Neural crest cell (in vitro differentiated cells): ENCODE measurements around the gene GUCY1A2. TPM values are rescaled to one million over a fixed set of nuclear protein-coding genes. Genes with fewer than 3 reads are reported as not detected.

Experiments
- DNase-seq: peaks from one replicate; pipeline ENCODE4 v3.0.0; 2021; ENCODE audit warnings: low read depth, mixed read lengths, low spot score
- H3K27ac Mint-ChIP-seq: one replicate; pipeline ENCODE4 v1.8.0; 2021; ENCODE audit warnings: mild to moderate bottlenecking, mixed read lengths; ENCODE audit not compliant: unreplicated experiment
- H3K27me3 Mint-ChIP-seq: 2 replicates; pipeline ENCODE4 v1.8.0; 2021; ENCODE audit warnings: low read depth, mild to moderate bottlenecking, mixed read lengths
- H3K36me3 Mint-ChIP-seq: 2 replicates; pipeline ENCODE4 v1.8.0; 2021; ENCODE audit warnings: low read depth, mild to moderate bottlenecking, mixed read lengths
- H3K4me1 Mint-ChIP-seq: 2 replicates; pipeline ENCODE4 v1.8.0; 2021; ENCODE audit warnings: mixed read lengths
- H3K4me3 Mint-ChIP-seq: one replicate; pipeline ENCODE4 v1.8.0; 2021; ENCODE audit warnings: mild to moderate bottlenecking, mixed read lengths
- H3K9me3 Mint-ChIP-seq: 2 replicates; pipeline ENCODE4 v1.8.0; 2021; ENCODE audit warnings: mixed read lengths
- total RNA-seq: library from RNA; stranded (reverse); gene quantifications from 2 replicates; pipeline ENCODE4 v1.2.1, GENCODE V29; 2021
- TF ChIP-seq, protein P1 (sequence below): fragments of 200-600 bp; sonication (generic); conservative IDR thresholded peaks from 2 replicates; pipeline ENCODE4 v1.5.0; 2021; ENCODE audit warnings: antibody characterized with exemption, mild to moderate bottlenecking

Gene GUCY1A2
- total RNA-seq, 1 donor from 2014 or later, result 4.0 TPM

DNA sequence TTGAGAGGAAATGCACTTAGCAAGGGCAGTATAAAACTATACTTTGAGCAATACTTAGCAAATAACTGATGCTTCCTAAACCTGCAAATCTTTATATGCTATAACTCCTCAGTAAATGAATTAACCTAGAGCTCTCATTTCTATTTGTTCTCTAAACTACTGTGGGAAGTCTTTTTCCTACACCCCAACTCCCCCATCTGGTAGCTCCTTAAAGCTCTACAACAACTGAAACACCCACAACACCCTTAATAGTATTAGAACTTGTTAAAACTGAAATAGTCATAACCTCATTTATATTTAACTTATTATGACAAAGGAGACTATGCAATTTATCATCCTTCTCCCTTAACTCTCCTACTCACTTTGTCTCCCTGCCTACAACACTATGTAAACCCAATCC lies 43.4 kb downstream of the GUCY1A2 start:
- H3K9me3 Mint-ChIP-seq, result no peaks in the 10 kb centered on the region
- no peak overlapping the region for H3K4me3 Mint-ChIP-seq
- H3K36me3 Mint-ChIP-seq, result peaks cover 3% of the 10 kb centered on the region
- no peak overlapping the region for H3K27ac Mint-ChIP-seq
- no peaks in the 10 kb centered on the region for H3K27me3 Mint-ChIP-seq
- no peak for DNase-seq
- TF ChIP-seq, protein P1, sequence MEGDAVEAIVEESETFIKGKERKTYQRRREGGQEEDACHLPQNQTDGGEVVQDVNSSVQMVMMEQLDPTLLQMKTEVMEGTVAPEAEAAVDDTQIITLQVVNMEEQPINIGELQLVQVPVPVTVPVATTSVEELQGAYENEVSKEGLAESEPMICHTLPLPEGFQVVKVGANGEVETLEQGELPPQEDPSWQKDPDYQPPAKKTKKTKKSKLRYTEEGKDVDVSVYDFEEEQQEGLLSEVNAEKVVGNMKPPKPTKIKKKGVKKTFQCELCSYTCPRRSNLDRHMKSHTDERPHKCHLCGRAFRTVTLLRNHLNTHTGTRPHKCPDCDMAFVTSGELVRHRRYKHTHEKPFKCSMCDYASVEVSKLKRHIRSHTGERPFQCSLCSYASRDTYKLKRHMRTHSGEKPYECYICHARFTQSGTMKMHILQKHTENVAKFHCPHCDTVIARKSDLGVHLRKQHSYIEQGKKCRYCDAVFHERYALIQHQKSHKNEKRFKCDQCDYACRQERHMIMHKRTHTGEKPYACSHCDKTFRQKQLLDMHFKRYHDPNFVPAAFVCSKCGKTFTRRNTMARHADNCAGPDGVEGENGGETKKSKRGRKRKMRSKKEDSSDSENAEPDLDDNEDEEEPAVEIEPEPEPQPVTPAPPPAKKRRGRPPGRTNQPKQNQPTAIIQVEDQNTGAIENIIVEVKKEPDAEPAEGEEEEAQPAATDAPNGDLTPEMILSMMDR, result no peak
- peaks cover 4% of the 10 kb centered on the region for H3K4me1 Mint-ChIP-seq

- no peak overlapping the region for H3K27ac Mint-ChIP-seq
- DNase-seq, result no peak
- no peaks in the 10 kb centered on the region for H3K9me3 Mint-ChIP-seq
- H3K27me3 Mint-ChIP-seq, result no peaks in the 10 kb centered on the region
- peaks cover 18% of the 10 kb centered on the region for H3K4me1 Mint-ChIP-seq
- TF ChIP-seq, protein P1, result no peak
- peaks cover 3% of the 10 kb centered on the region for H3K36me3 Mint-ChIP-seq
- no peak overlapping the region for H3K4me3 Mint-ChIP-seq
Measured at GRCh38 chr11:106971864-106972263, 46.4 kb downstream of the GUCY1A2 start.

- H3K27ac Mint-ChIP-seq, result no peak overlapping the region
- TF ChIP-seq, protein P1, result no peak
- no peak for DNase-seq
- H3K4me1 Mint-ChIP-seq, result peaks cover 22% of the 10 kb centered on the region
- no peaks in the 10 kb centered on the region for H3K36me3 Mint-ChIP-seq
- H3K9me3 Mint-ChIP-seq, result no peaks in the 10 kb centered on the region
- peak overlapping the region; percentile 5 for H3K4me3 Mint-ChIP-seq
- no peaks in the 10 kb centered on the region for H3K27me3 Mint-ChIP-seq
Measured at GRCh38 chr11:106969644-106970355, 48.5 kb downstream of the GUCY1A2 start.

- H3K36me3 Mint-ChIP-seq, result no peaks in the 10 kb centered on the region
- DNase-seq, result no peak
- peaks cover 3% of the 10 kb centered on the region for H3K9me3 Mint-ChIP-seq
- H3K4me1 Mint-ChIP-seq, result peaks cover 26% of the 10 kb centered on the region
- no peak overlapping the region for H3K27ac Mint-ChIP-seq
- TF ChIP-seq, protein P1, result no peak
- H3K4me3 Mint-ChIP-seq, result no peak overlapping the region
- no peaks in the 10 kb centered on the region for H3K27me3 Mint-ChIP-seq
Measured at GRCh38 chr11:106962995-106963394, 55.3 kb downstream of the GUCY1A2 start.

DNA sequence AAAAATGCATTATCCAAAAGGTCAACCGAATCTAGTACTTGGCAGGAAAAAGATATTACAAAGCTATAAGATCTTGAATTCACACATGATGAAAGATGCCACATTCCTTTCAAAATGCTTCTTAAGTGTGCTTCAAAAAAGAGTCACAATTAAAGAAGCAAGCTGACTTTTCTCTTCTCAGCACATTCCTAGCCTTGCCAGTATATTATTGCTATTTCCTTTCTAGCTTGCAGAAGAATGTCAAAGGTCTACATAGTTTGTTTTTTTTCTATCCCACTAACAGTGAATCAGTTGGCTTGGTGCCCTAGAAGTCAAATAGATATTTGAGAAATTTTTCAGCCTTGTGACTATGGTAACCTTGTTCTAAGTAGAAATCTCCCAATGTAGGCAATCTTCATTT lies 56.8 kb downstream of the GUCY1A2 start:
- no peak for DNase-seq
- Mint-ChIP-seq H3K9me3 (peaks cover 3% of the 10 kb centered on the region), H3K36me3 (no peaks in the 10 kb centered on the region), H3K4me1 (peaks cover 16% of the 10 kb centered on the region), H3K4me3 (no peak overlapping the region), H3K27ac (peak overlapping the region; percentile 23), H3K27me3 (no peaks in the 10 kb centered on the region)
- TF ChIP-seq, protein P1, result no peak
